Kidney (tissue), 14 donors: ENCODE measurements around the gene ANO10. TPM values are rescaled to one million over a fixed set of nuclear protein-coding genes. Genes with fewer than 3 reads are reported as not detected.

ENCODE experiments used
- DNase-seq, 5 donors: peaks; one replicate each; pipeline ENCODE4 v3.0.0-alpha.2; 2013 to 2020
- FAIRE-seq: peaks from 2 replicates; lab custom pipeline; 2012; peaks lifted over from hg19 to GRCh38; lab: Jason Lieb, UNC
- H3K27ac ChIP-seq, 2 donors: one replicate each; pipeline ENCODE4 v1.7.0; 2013; ENCODE audit warnings: low read depth in 2 of 2, low read length in 2 of 2, inconsistent platforms in 1 of 2
- H3K27me3 ChIP-seq: one replicate; pipeline ENCODE4 v1.7.1; 2013; ENCODE audit warnings: low read length, inconsistent platforms; ENCODE audit not compliant: control insufficient read depth, insufficient read depth
- H3K36me3 ChIP-seq, 3 donors: one replicate each; pipeline versions ENCODE4 v1.7.0 to v1.7.1; 2013; ENCODE audit warnings: low read length in 3 of 3, control low read depth in 1 of 3, inconsistent platforms in 1 of 3; ENCODE audit not compliant: insufficient read depth in 3 of 3, control insufficient read depth in 2 of 3
- H3K4me1 ChIP-seq, 3 donors: one replicate each; pipeline versions ENCODE4 v1.7.0 to v1.7.1; 2013; ENCODE audit warnings: low read length in 3 of 3, inconsistent platforms in 1 of 3, low read depth in 1 of 3; ENCODE audit not compliant: control insufficient read depth in 2 of 3, insufficient read depth in 2 of 3
- H3K4me3 ChIP-seq, 3 donors: one replicate each; pipeline versions ENCODE4 v1.7.0 to v1.8.1; 2013; ENCODE audit warnings: low read length in 3 of 3, control low read depth in 1 of 3, inconsistent platforms in 1 of 3
- H3K9ac ChIP-seq, 3 donors: one replicate each; pipeline versions ENCODE4 v1.7.0 to v1.7.1; 2013; ENCODE audit warnings: low read length in 3 of 3, control low read depth in 1 of 3, inconsistent platforms in 1 of 3
- H3K9me3 ChIP-seq, 3 donors: one replicate each; pipeline versions ENCODE4 v1.7.0 to v1.7.1; 2013; ENCODE audit warnings: low read length in 3 of 3, control low read depth in 1 of 3, inconsistent platforms in 1 of 3; ENCODE audit not compliant: control insufficient read depth in 2 of 3, insufficient read depth in 1 of 3
- intact Hi-C: fragments of 100-400 bp; cut with DNase I; formaldehyde crosslinking; loops from one replicate; pipeline ENCODE4 v1.11.1; 2022
- polyA plus RNA-seq: library from polyadenylated mRNA; stranded (reverse); fragments of 350-450 nt; fragmentation: Illumina TruSeq; extraction: RNeasy Lipid Tissue Mini Kit (QIAGEN cat#74804); gene quantifications from one replicate; pipeline ENCODE4 v1.2.3, GENCODE V29; 2014; ENCODE audit warnings: low read depth, low replicate concordance; ENCODE audit not compliant: insufficient read depth
- total RNA-seq: library from RNA; stranded (reverse); fragmentation: NEBNext Ultra II Directional; extraction: Animal tissue kit (Norgen Biotek cat#: 25700); gene quantifications from one replicate; pipeline ENCODE4 v1.2.1, GENCODE V29; 2021
- TF ChIP-seq, protein P1 (sequence below): IDR thresholded peaks from 3 replicates; pipeline ENCODE4 v1.5.1; 2012; ENCODE audit warnings: mild to moderate bottlenecking, moderate library complexity, borderline replicate concordance; ENCODE audit not compliant: insufficient read depth; ENCODE audit errors: extremely low read depth
- donor health status: control.
- donor health status: control.
- donor health status: control.
- donor health status: control.
- donor health status: control.
- donor health status: DM: yes; HTN: yes; CAD: no.
- donor health status: Normal renal cell carcinoma (clear cell type).

Gene ANO10
- total and polyA plus RNA-seq, 2 donors from 2014 or later, result 45.7 to 48.2 TPM

DNA sequence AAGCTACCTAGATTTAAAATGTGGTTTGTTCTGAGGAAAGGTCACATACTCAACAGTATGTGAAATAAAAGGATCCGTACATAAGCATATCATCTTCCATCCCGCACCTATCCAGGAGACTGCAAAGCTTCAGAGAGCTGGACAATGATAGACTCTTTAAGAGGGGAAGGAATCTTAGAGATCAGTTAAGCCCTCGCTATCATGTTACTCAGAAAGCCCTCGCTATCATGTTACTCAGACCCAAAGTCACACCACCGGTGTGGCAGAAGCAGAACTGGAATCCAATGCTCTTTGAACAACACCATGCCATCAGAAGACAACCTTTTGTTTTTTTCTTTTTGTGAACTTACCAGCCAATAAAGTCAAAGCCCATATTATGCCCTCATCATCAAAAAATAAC is 5.8 kb downstream of the ANO10 start:
- Histone ChIP-seq H3K4me1 (peaks cover 0 to 11% (median 0%) of the 10 kb centered on the region in 3 donors), H3K27me3 (no peaks in the 10 kb centered on the region), H3K36me3 (no peaks in the 10 kb centered on the region), H3K9ac (no peak overlapping the region), H3K27ac (no peak overlapping the region), H3K4me3 (no peak overlapping the region), H3K9me3 (no peaks in the 10 kb centered on the region)
- TF ChIP-seq, protein P1, sequence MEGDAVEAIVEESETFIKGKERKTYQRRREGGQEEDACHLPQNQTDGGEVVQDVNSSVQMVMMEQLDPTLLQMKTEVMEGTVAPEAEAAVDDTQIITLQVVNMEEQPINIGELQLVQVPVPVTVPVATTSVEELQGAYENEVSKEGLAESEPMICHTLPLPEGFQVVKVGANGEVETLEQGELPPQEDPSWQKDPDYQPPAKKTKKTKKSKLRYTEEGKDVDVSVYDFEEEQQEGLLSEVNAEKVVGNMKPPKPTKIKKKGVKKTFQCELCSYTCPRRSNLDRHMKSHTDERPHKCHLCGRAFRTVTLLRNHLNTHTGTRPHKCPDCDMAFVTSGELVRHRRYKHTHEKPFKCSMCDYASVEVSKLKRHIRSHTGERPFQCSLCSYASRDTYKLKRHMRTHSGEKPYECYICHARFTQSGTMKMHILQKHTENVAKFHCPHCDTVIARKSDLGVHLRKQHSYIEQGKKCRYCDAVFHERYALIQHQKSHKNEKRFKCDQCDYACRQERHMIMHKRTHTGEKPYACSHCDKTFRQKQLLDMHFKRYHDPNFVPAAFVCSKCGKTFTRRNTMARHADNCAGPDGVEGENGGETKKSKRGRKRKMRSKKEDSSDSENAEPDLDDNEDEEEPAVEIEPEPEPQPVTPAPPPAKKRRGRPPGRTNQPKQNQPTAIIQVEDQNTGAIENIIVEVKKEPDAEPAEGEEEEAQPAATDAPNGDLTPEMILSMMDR, result no peak
- DNase-seq (no peak), FAIRE-seq (no peak)
- intact Hi-C loops, result no loop called here

DNA sequence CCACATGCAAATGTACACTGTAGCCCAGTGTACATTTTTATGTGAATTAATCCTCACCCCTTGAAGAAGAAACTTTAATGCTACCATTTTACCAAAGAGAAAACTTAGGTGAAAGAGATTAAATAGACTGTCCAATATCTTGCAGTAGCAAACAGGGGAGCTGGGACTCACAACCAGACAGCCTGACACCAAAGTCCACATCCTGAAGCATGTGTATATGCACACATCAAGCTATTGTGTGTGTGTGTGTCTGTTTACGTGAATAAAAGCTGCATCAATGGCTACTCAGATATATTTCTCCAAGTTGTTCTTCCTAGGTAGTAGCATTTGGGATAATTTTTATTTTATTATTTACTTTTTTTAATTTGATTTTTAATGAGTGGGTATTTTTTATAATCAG is 6.7 kb downstream of the ANO10 start:
- FAIRE-seq (no peak), DNase-seq (no peak)
- TF ChIP-seq, protein P1, result no peak
- Histone ChIP-seq H3K4me1 (peaks cover 0 to 13% (median 0%) of the 10 kb centered on the region in 3 donors), H3K36me3 (no peaks in the 10 kb centered on the region), H3K4me3 (no peak overlapping the region), H3K9me3 (no peaks in the 10 kb centered on the region), H3K27ac (no peak overlapping the region), H3K27me3 (no peaks in the 10 kb centered on the region), H3K9ac (no peak overlapping the region)
- intact Hi-C loops, result no loop called here

DNA sequence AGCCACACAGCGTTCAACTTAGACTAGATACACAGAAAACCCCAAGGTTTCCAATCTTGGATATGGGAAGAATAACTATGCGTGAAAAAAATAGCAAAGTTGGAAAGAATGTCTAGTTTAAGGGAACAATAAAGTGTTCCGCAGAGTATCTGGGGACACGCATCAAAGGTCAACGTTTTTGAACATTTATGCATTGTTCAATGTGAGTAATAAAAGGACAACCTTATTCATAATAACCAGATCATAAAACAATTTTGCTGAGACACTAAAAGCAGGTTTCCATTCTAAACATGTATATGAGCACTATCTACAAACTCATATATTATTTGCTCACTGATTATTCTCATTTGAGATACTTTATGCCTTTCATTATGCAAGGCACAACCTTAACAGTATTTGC is 7.8 kb downstream of the ANO10 start:
- intact Hi-C loops, result no loop called here
- Histone ChIP-seq H3K36me3 (no peaks in the 10 kb centered on the region), H3K27me3 (no peaks in the 10 kb centered on the region), H3K4me1 (peaks cover 0 to 9% (median 0%) of the 10 kb centered on the region in 3 donors), H3K4me3 (no peak overlapping the region), H3K27ac (no peak overlapping the region), H3K9ac (no peak overlapping the region), H3K9me3 (no peaks in the 10 kb centered on the region)
- DNase-seq, result no peak
- no peak for FAIRE-seq
- TF ChIP-seq, protein P1, result no peak

DNA sequence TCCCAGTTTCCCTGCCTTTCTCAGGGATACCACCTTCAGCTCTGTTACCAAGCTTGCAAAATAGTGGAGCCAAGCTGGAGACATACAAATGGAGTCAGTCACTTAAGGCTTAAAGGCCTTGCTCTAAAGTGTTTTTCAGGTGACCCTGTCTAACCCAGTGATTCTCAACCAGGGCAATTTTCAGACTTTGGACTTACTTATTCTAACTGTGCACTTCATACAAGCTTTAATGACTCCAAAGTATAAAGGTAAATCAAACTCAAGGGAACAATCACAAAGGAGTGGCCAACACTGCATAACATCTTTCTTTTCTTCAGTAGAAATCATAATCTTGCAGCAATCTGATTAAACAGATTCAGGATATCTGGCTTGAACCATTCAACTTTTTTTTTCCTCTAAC is 9.4 kb downstream of the ANO10 start:
- no peaks in the 10 kb centered on the region for H3K36me3 ChIP-seq
- no peak for DNase-seq
- no peak overlapping the region for H3K27ac ChIP-seq
- H3K9me3 ChIP-seq, result no peaks in the 10 kb centered on the region
- H3K9ac ChIP-seq, result no peak overlapping the region
- FAIRE-seq, result no peak
- no peaks in the 10 kb centered on the region for H3K27me3 ChIP-seq
- intact Hi-C loops, result no loop called here
- no peak overlapping the region for H3K4me3 ChIP-seq
- TF ChIP-seq, protein P1, result no peak
- peaks cover 0 to 9% (median 0%) of the 10 kb centered on the region in 3 donors for H3K4me1 ChIP-seq
